H1 (cell line): ENCODE measurements around the gene STT3B. TPM values are rescaled to one million over a fixed set of nuclear protein-coding genes. Genes with fewer than 3 reads are reported as not detected.

Experiments
- ATF2 ChIP-seq: IDR thresholded peaks from 2 replicates; pipeline ENCODE4 v1.6.1; 2012; ENCODE audit warnings: low read length, inconsistent platforms
- CHD7 ChIP-seq: fragments of 300-600 bp; sonication (generic); IDR thresholded peaks from 2 replicates; pipeline ENCODE4 v1.7.1; 2012; ENCODE audit warnings: low read length, moderate library complexity, mild to moderate bottlenecking, inconsistent platforms; ENCODE audit not compliant: insufficient replicate concordance
- CTBP2 ChIP-seq: IDR thresholded peaks from 2 replicates; pipeline ENCODE4 v1.7.0; 2011; ENCODE audit warnings: borderline replicate concordance, mild to moderate bottlenecking, moderate library complexity, mixed read lengths, low read length; ENCODE audit not compliant: insufficient read depth, insufficient read length
- GABPA ChIP-seq: IDR thresholded peaks from 2 replicates; pipeline ENCODE4 v1.6.1; 2011; ENCODE audit warnings: mild to moderate bottlenecking, low read length, moderate library complexity, borderline replicate concordance; ENCODE audit not compliant: insufficient read depth
- HDAC6 ChIP-seq: IDR thresholded peaks from one replicate; pipeline ENCODE4 v1.7.1; 2012; ENCODE audit warnings: low read depth, mild to moderate bottlenecking, inconsistent platforms, low read length, moderate library complexity
- RBBP5 ChIP-seq: IDR thresholded peaks from 2 replicates; pipeline ENCODE4 v1.7.1; 2012; ENCODE audit warnings: low read depth, mild to moderate bottlenecking, inconsistent platforms, low read length, moderate library complexity, borderline replicate concordance
- SP4 ChIP-seq: IDR thresholded peaks from 2 replicates; pipeline ENCODE4 v1.6.1; 2012; ENCODE audit warnings: low read length, inconsistent platforms
- SUZ12 ChIP-seq: fragments of 200-600 bp; sonication (generic); IDR thresholded peaks from 2 replicates; pipeline ENCODE4 v1.6.1; 2012; ENCODE audit warnings: mild to moderate bottlenecking, inconsistent platforms, low read length, moderate library complexity, mixed read lengths
- ZNF274 ChIP-seq: IDR thresholded peaks from 2 replicates; pipeline ENCODE4 v1.7.0; 2012; ENCODE audit warnings: low read length, borderline replicate concordance; ENCODE audit errors: extremely low read depth
- polyA plus RNA-seq, 7 experiments: library from polyadenylated mRNA; depleted of rRNA in 3 of 7; stranded (reverse) in 5 of 7; unstranded in 2 of 7; fragments of >200 nt in 5 of 7; fragments of 200-250 nt in 2 of 7; gene quantifications; 1 replicate in 5 of 7; 2 replicates in 1 of 7; 4 replicates in 1 of 7; pipeline versions ENCODE4 v1.2.1 to v1.2.3, GENCODE V29; 2011 to 2013; ENCODE audit warnings: missing spikeins in 2 of 7, mixed read lengths in 2 of 7
- total RNA-seq: library from RNA; stranded (reverse); fragmentation: NEBNext Ultra II Directional; extraction: Animal tissue kit (Norgen Biotek cat#: 25700); gene quantifications from 2 replicates; pipeline ENCODE4 v1.2.1, GENCODE V29; 2021

STT3B gene
- total and polyA plus RNA-seq, 2 of the 8 experiments (the other 6 are each of a cell fraction or from before 2014, with no cell fraction given): 43.5 to 134 TPM

- TF ChIP-seq CHD7: no peak
- TF ChIP-seq HDAC6: no peak
- no peak for TF ChIP-seq SUZ12
- TF ChIP-seq ATF2: no peak
- TF ChIP-seq CTBP2: no peak
- no peak for TF ChIP-seq RBBP5
- TF ChIP-seq SP4: no peak
- TF ChIP-seq ZNF274: no peak
- no peak for TF ChIP-seq GABPA
- TF ChIP-seq, all 59 proteins: peak for 0
Observed at GRCh38 chr3:31555204-31555603, 22.5 kb downstream of the STT3B start (continued).
